ENCODE measurements around the gene MYO18A.
"Not testable (repeated sequence)": the region's sequence is repeated elsewhere in the genome, so short reads cannot be mapped to it uniquely, and the experiment has no call there.

The MYO18A gene

DNA sequence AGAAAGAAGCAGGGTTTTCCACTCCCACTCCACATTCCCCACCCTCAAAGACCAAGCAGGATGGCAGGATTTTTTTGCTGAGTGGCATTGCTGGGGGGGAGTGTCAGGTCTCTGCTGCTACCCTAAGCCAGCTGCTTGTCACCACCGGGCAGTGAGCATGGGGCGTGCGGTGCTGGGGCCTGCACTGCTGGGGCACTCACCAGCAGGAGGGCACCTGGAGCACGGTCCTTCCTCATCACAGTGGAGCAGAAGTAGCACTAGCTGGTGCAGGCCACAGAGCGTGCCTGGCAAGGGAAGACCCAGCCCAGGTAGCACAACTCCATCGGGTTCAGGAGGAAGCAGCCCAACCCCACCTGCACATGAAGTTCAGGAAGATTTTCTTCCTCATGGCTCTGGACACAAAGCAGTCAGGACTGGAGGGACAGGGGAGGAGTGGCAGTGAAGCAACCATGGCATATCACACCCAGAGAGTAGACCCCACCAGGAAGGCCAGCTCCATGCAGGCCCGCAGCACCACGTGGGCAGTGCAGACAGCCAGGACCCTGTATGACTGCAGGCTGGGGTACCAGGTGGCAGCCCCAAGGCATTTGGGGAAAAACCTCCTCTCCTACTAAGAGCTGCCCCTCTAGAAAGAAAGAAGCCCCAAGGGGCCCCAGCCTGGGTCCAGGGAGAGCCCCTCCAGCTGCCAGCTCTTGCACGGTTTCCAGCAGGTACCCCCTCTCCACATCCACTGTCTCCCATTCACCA, 16.7 kb upstream of the MYO18A start:
- DNase-seq (ENCODE audit: low read depth in 2 of 2): no peak

DNA sequence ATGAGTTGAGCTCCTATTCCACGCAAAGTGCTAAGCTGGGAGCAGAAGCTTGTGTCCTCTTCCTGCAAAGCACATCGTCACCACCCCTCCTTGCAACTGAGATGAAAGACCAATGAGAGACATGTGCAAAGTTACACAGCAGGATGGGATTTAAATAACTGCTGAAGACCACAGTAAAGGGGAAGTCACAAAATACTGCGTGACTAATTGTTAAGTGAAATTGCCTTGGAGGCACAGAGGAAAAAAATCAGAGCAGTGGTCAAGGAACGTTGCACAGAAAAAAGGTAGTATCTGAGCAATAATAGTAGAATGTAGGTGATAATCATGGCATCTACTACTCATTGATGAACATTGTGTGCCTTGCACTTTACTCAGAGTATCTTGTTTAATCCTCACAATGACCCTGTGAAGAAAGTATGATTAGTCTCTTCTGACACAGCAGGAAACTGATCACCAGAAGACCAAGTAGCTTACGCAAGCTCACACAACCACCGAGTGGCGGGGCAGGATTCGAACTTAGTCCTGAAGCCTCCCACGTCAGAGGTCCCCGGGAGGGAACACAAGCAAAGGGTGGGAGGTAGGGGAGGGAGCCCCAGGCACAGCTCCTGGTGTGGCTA, 15.4 kb upstream of the MYO18A start:
- no peak for DNase-seq (ENCODE audit: low read depth in 2 of 2)

DNA sequence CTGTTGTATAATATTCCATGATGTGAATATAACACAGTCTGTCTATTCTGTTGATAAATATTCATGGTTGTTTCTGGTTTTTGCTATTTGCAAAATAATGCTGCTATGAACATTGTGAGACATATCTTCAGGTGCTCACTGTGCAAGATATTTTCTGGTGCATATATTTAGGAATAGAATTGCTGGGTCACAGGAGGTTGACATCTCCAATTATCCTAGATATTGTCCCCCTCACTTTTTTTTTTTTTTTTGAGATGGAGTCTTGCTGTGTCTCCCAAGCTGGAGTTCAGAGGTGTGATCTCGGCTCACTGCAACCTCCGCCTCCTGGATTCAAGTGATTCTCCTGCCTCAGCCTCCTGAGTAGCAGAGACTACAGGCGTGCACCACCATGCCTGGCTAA, 14.5 kb upstream of the MYO18A start:
- no peak for DNase-seq (ENCODE audit: low read depth in 2 of 2)

DNA sequence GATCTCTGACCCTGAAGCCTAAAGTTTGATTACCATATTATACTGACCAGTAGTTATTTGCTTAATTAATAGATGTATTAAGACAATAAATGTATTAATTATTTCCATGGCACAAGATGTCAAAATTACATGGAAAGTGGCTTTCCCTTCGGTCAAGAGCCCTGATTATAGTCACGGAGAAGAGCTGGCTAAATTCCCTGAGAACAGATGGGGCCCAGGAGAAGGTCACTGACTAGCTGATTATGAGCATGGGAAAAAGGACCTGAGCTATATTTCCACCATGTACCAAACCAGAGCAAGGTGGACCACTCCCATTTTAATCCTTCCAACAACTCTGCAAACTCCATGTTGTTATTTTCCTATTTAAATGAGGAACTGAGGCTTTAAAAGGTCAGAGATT, 12.9 kb upstream of the MYO18A start:
- DNase-seq (ENCODE audit: low read depth in 2 of 2): no peak

DNA sequence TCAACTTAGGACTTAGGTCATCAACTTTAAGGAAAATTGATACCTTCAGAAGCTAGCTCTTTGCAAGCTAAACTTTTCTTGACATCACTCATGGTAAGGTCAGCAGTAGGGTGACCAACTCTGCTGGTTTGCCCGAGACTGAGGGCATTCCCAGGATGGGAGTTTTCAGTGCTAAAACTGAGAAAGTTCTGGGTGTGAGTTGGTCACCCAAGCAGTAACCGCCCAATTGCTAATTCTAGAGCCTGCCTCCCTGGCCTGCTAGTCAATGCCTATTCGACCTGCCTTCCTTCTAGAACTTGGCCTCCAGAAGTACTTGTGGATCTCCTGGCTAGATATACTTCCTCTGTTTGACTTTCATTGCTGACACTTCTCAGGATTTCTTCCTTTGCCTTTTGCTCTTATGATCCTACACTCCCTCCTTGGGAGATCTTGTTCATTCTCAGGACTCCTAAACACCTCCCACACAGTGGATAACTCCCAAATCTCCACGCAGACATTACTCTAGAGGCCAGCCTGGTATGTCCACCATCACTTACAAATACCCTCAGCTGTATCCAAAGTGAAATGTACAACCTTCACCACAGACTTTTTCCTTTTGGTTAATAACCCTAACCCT, 10.5 kb upstream of the MYO18A start:
- DNase-seq (ENCODE audit: low read depth in 2 of 2): no peak

DNA sequence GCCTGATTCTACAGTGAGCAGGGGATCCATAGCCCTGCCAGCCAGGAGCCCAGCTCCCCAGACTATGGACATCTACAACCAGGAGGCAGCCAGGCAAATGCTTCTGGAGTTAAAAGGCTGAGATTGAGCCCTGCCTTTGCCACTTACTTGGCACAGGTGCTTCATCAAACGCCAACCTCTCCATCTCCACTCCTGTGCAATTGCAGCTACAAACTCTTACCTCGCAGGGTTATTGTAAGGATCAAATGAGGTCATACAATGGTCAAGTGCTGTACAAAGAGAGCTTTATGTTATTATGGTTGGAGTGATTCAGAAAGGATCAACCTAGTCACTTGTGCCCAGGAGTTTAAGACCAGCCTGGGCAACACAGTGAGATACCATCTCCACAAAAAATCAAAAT, 9.8 kb upstream of the MYO18A start:
- no peak for DNase-seq (ENCODE audit: low read depth in 2 of 2)

DNA sequence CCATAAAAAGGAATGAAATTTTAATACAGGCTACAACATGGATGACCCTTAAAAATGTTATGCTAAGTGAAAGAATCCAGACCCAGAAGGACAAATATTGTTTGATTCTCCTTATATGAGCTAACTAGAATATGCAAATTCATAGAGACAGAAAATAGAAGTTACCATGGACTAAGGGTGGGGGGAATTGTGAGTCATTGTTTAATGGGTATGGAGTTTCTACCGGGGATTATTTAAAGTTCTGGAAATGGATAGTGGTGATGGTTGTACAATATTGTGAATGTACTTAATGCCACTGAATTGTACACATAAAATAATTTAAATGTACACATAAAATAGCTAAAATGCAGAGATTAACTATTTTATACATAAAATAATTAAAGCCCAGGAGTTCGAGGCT, 9.2 kb upstream of the MYO18A start:
- no peak for DNase-seq (ENCODE audit: low read depth in 2 of 2)

DNA sequence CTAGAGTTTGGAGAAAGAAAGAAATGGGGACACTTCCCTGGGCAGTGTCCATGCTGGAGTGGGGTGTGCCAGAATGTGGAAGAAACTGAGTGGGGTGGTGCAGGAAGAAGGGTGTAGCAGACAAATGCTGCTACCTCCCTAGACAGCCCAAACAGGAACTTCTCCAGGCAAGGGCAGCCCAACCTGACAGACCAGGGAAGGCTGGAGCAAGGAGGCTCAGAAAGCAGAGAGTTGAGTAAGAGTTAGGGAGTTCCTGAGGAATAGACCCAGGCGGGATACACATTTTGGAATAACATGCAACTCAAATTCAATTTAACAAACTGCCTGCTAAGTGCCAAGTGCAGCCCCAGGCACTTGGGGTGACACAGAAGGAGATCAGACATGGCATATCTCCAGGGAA, 1.0 kb upstream of the MYO18A start:
- DNase-seq (ENCODE audit: low read depth in 2 of 2): no peak

DNA sequence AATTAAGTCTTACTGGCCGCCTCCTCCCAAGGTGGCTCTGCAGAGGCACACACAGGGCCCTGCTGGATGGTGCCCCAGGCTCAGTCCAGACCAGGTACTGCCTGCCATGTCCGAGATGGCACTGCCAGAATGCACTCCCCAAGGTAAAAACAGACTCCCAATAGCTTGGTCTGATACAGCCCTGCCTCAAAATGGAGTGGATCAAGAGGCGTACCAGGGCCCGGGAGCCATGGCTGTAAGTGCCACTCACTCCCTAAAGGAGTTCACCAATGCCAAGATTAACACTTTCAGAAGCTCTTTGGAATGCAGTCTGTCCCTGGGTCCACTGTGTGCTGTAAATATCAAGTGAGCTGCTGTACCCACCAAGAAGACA, 576 bp upstream of the MYO18A start:
- DNase-seq (ENCODE audit: low read depth in 2 of 2): no peak

DNA sequence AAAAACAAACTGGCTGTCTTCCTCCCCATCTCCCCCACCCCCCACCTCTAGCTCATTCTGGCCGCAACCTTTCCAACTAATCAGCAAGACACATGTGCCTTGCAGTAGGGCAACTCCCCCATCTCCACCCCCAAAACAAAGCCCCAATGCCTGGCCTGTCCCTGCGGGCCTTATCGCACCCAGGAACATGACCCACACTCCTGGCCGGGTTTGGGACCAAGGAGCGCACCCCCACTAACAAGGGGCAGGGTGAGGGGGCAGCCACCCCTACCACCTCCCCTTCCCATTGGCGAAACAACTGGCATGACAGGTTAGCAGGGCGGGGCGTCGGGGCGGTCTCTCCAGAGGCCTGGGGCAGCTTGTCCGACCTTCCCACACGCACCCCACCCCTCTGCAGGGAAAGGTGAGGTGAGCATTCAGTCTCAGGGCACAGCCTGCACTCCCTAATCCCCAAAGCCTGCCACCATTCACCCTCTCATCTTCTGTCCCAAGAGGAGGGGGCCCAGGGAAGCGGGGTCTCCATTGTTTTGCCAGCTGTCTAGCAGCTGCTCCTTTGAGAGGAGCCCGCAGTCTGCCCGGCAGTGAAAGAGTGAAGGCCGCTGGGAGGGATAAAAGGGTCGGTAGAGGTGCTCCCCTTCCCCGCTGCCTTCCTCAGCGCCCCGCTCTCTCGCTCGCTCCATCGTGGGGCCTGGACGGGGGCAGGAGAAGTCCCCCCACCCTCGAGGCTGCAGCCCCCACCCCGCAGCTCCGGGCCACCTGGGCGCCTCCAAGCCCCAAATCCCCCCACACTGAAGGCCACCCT, 765 bp downstream of the MYO18A start:
- DNase-seq (ENCODE audit: low read depth in 2 of 2): no peak

DNA sequence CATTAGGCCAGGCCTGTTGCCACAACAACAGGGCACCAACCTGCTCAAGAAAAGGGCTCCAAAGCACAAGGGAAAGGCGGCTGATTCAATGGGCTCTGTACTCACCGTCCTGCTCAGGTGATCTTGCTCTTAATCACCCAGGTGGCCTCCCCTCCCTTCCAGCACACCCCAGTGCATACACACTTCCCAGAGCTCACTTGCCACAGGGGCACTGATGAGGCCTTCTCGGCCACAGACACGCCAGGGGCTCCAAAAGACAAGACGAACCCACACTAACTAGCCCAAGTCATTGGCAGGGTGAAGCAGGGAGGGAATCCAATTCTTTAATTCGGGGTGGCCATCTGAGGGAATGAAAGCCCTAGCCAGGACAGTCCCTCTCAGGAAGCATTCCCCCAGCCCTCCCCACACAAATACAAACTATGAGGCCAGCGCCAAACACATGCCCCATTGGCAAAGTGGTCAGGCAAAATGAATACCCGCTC, 1.4 kb downstream of the MYO18A start:
- no peak for DNase-seq (ENCODE audit: low read depth in 2 of 2)

DNA sequence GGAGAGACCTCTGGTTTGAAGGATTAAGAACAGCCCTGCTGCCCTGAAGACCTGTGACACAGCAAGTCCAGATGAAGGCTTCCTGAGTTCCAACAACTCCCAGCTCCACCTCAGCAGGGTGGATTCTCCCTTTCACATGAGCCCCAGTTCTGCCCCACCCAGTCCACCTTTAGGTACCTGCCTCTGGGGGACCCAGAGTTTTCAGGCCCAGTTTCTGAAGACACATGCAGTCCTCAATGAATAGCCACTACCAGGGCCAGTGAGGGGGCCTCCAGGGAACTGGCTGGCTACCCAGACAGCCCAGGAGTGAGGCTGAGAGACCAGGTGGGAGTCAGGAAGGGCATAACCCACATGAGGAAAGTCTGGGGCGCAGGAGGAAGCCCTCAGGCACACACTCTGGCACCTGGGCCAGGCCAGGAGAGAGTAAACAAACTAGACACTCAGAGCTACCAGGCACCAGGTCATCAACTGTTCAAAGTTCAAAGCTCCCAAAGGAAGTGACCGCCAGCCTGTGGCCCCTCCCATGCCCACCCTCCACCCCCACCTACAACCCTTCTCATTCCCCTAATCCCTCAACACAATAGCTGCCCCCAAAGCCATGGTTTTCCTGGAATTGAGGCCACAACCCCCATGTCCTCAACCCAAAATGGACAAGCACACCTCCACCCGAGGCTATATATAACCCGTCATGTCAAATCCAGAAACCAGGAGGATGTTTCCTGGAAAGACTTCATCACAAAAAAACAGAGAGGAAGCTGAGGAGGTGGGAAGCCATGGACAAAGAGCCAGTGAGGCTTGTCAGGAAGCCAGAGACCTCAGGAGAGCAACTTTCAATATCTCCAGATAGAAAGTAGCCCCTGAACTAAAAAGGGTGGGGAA, 2.1 kb downstream of the MYO18A start:
- DNase-seq (ENCODE audit: low read depth in 2 of 2): no peak

DNA sequence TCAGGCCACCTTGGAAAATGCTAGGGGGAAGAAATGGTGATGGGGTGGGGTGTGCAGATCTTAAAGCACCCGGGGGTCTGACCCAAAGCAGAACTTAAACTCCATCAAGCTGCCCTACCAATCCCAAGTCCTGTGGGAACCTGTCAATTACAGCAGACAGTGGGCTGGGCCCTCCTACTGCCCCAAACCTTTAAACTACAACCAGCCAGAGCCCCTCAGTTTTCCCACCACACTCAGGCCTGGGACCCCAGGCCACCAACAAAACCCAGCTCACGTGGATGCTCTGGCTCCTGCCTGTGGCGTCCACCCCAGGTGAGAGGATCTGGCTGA, 2.7 kb downstream of the MYO18A start:
- DNase-seq (ENCODE audit: low read depth in 2 of 2): no peak

DNA sequence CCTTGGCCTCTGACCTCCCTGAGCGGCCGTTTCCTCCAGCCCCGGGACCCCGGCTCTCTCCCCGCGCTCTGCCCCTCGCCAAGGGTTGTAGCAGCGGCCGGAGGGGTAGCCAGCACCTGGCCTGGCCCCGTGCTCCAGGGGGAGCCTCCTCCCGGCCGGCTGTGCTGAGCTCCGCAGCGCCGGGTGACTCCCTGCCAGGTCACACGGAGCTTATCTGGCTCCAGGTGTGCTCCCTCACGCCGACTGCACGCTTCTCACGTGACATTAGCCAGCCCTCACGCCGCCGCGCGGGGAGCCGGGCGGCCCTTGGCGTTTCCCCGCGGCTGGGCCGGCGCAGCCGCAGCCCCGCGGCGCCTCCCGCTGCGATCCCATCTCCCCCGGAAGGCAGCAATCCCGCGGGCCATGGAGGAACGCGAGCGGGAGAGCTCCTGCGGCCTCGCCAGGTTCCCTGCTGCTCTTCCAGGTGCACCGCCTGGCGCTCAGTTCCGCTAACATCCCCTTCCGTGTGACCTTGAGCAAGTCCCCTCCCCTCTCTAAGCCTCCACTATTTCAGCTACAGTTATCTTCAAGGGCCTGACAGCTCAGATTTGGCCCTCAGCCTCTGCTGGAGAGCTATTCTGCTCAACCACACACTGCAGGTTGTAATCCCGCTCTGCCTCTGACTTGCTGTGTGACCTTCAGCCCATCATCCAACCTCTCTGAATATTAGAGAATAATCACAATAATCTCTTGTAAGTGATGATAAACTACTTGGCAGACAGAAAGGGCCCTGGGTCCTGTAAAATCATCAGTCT, 3.4 kb downstream of the MYO18A start:
- peak; percentile 37 to 41 for DNase-seq (ENCODE audit: low read depth in 2 of 2)

DNA sequence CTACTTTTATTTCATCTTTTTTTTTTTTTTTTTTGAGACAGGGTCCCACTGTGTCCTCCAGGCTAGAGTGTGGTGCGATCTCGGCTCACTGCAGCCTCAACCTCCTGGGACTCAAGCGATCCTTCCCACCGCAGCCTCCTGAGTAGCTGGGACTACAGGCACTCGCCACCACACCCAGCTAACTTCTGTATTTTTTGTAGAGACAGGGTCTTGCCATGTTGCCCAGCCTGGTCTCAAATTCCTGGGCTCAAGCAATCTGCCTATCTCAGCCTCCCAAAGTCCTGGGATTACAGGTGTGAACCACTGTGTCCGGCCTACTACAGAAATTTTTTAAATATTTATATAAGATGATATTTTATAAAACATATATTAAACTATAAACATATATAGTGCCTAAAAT, 4.8 kb downstream of the MYO18A start:
- no peak for DNase-seq (ENCODE audit: low read depth in 2 of 2)

DNA sequence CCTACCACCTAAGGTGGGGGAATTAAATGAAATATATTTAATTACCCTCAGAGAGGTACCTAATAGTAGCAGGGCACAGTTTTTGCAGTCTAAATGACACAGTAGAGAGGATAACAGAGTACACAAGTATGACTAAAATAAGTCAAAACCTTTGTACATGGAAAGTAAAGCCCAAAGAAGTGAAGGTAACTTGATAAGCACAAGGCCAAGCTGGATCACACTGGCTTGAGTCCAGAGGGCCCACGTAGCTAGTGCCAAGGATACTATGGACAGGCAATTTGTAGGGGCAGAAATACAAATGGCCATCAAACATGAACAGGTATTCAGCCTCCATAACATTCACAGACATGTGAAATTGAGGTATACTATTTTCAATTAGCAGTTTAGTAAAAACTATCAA, 7.6 kb downstream of the MYO18A start:
- DNase-seq (ENCODE audit: low read depth in 2 of 2): no peak

DNA sequence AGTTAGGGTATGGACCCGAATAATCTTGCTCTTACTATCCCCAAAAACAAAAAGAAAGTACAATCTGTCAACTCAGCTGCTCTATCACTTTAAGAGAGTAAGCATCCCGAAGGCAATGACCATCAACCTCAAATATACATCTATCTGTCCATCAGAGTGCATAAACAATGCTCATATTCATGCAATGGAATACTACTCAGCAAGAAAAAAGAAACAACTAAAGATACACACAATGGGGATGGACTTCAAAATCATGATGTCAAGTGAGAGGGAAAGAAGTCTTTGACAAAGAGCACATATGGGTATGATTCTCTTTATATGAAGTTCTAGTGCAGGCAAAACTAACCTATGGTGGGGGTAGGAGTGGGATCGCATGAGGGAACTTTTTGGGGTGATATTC, 9.5 kb downstream of the MYO18A start:
- DNase-seq (ENCODE audit: low read depth in 2 of 2): no peak

DNA sequence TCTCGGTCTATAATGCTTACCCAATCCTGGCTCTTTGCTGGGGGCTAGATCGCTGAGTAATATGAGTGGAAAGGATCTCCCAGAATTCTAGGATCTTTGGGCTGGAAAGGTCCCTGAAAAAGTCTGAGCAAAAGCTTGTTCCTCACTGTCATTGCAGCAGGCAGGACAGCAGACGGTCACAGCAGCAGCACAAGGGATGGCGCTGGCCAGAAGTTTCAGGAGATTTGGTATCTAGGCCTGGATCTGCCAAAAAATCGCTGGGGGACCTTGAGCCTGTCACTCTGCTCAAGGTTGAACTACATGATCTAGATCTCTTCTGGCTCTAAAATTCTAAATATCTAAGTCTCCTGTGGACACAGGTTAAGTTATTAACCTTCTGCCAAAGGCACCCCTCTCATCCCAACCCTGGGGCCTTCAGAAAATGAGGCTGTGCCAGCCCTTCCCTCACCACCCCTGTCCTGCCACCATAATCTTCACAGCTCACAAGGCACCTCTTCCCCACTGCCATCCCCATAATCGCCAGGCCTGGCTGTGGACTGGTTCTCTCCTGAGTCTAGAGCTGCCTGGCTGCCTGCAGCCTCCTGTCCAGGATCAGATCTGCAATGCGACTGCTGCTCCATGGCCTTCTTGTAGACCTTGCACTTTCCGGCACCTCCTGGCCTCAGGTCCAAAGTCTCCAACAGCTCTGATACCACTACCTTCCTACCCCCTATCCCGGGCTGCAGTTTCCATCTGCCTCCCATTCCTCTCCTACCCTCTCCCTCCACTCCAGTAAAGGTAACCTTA, 10.2 kb downstream of the MYO18A start:
- DNase-seq (ENCODE audit: low read depth in 2 of 2): no peak

DNA sequence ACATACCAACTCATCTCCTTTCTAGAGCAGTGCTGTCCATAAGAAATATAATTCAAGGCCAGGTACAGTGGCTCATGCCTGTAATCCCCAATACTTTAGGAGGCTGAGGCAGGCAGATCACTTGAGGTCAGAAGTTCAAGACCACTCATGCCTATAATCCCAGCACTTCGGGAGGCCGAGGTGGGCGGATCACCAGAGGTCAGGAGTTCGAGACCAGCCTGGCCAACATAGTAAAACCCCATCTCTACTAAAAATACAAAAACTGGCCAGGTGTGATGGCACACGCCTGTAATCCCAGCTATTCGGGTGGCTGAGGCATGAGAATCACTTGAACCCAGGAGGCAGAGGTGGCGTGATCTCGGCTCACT, 11.5 kb downstream of the MYO18A start:
- DNase-seq (ENCODE audit: low read depth in 2 of 2): not testable (repeated sequence)
